GM12872 (cell line): Measurements from ENCODE around the gene PPARA.

Experiments
- TF ChIP-seq, protein P1 (sequence below): IDR thresholded peaks from 3 replicates; pipeline ENCODE4 v1.5.1; 2011; ENCODE audit warnings: low read depth, mild to moderate bottlenecking, low read length, moderate library complexity; ENCODE audit not compliant: insufficient read depth

Gene PPARA

DNA sequence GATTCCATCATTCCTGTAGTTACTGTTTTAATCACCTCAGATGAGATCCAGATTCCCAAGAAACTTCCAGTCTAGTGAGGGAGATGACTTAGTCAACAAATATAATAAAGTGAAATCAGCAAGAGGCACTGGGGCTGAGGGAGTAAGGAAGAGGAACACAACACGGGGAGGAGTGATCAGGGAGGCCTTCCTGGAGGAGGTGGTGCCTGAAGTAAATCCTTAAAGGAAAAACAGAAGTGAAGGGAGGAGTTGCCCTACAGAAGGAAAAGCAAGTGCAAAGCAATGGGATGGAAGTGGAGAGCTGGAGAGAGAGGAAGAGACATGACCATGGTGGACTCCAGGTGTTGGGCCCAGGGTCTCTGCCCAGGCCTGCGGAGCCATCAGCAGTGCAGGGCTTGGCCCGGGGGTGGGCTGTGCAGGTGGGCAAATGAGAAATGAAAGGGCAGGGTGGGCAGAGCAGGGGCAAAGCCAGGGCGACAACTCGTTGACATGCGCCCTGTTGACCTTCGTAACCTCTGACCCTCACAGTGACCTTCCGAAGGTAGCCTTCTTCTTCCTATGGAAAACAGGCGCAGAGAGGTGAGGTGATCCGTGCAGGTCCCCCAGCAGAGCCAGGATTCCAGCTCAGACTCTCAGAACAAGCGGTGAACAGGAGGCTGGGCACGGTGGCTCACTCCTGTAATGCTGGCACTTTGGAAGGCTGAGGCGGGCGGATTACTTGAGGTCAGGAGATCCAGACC lies 12.1 kb upstream of the PPARA start:
- TF ChIP-seq, protein P1, sequence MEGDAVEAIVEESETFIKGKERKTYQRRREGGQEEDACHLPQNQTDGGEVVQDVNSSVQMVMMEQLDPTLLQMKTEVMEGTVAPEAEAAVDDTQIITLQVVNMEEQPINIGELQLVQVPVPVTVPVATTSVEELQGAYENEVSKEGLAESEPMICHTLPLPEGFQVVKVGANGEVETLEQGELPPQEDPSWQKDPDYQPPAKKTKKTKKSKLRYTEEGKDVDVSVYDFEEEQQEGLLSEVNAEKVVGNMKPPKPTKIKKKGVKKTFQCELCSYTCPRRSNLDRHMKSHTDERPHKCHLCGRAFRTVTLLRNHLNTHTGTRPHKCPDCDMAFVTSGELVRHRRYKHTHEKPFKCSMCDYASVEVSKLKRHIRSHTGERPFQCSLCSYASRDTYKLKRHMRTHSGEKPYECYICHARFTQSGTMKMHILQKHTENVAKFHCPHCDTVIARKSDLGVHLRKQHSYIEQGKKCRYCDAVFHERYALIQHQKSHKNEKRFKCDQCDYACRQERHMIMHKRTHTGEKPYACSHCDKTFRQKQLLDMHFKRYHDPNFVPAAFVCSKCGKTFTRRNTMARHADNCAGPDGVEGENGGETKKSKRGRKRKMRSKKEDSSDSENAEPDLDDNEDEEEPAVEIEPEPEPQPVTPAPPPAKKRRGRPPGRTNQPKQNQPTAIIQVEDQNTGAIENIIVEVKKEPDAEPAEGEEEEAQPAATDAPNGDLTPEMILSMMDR, result no peak

- TF ChIP-seq, protein P1, result no peak
These were observed 10.4 kb upstream of the PPARA start for GRCh38 chr22:46139895-46140350.

GRCh38 chr22:46140989-46141928 lies 9.1 kb upstream of the PPARA start:
- TF ChIP-seq, protein P1, result no peak

DNA sequence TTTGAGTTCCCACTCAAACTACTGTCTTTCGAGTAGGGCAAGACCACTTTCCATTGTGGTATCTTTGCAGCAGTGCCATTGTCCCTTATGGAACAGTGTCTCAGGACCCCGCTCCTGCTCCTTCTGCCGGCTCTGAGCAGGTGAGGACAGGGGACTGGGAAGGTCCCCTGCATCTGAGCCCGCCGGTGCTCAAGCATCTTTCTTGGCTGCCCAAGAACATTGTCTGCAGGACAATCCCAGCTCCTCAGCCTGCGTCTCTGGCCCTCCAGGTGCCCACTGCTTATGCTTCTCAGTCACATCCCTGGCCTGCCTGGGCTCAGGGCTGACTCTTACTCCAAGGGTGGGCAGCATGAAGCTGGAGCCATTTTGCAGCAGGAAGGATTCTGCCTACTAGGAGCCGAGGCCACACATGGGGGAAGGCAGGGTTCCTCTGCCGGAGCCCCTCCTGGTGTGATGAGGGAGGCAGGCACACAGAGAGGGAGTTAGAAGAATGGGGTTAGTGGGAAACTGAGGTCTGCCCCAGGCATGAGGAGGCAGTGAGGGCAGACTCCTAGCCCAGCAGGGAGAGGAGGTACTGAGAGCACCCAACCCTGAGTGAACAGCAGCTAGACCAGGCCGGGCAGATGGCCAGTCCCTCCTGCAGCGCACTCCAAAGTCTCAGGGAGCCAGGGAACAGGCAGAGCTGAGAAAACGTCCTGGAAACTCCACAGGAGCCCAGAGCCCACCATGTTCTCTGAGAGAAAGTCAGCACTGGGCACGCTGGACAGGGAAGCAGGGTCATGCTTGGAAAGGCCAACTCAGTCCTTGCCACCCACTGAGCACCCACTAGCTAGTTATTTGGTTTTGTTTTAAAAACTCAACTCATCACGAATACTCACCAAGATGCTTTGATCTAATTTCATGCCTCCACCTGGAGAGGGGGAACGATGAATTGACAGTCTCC lies 7.5 kb upstream of the PPARA start:
- TF ChIP-seq, protein P1, result no peak

- TF ChIP-seq, protein P1, result no peak
These were observed 6.7 kb upstream of the PPARA start for GRCh38 chr22:46143491-46144147.

GRCh38 chr22:46145361-46145851 lies 4.9 kb upstream of the PPARA start:
- TF ChIP-seq, protein P1, result no peak
